Heart left ventricle (tissue), 16 donors: ENCODE results near the gene RLN3. TPM values are rescaled to one million over a fixed set of nuclear protein-coding genes. Genes with fewer than 3 reads are reported as not detected.

ENCODE experiments used
- ATAC-seq, 4 donors: fragments of 200-7000 bp; cut with Tn5 transposase; one replicate each; pipeline ENCODE4 v1.9.1; 2020 to 2022; ENCODE audit warnings: moderate library complexity in 4 of 4, mild to moderate bottlenecking in 3 of 4, moderate number of reproducible peaks in 1 of 4
- DNase-seq, 5 donors: peaks; one replicate each; pipeline ENCODE4 v3.0.0-alpha.2; 2020
- H3K27ac ChIP-seq, 12 donors: fragments of 200-600 bp; sonication (generic) in 4 of 12; one replicate each; pipeline versions ENCODE4 v1.5.0 to v1.8.0; 2016 to 2022; ENCODE audit warnings: mild to moderate bottlenecking in 2 of 12
- H3K27me3 ChIP-seq, 9 donors: fragments of 200-600 bp; sonication (generic) in 2 of 9; one replicate each; pipeline versions ENCODE4 v1.5.1 to v1.8.0; 2016 to 2022; ENCODE audit warnings: mild to moderate bottlenecking in 3 of 9
- H3K36me3 ChIP-seq, 9 donors: fragments of 200-600 bp; sonication (generic) in 2 of 9; one replicate each; pipeline versions ENCODE4 v1.5.0 to v1.8.0; 2018 to 2022; ENCODE audit warnings: mild to moderate bottlenecking in 2 of 9
- H3K4me1 ChIP-seq, 12 donors: fragments of 200-600 bp; sonication (generic) in 4 of 12; one replicate each; pipeline versions ENCODE4 v1.5.0 to v1.8.0; 2016 to 2022; ENCODE audit warnings: mild to moderate bottlenecking in 3 of 12
- H3K4me3 ChIP-seq, 12 donors: fragments of 200-600 bp; sonication (generic) in 4 of 12; one replicate each; pipeline versions ENCODE4 v1.5.0 to v1.8.0; 2017 to 2022; ENCODE audit warnings: mild to moderate bottlenecking in 9 of 12, moderate library complexity in 4 of 12
- H3K9me3 ChIP-seq, 12 donors: fragments of 200-600 bp; sonication (generic) in 4 of 12; one replicate each; pipeline versions ENCODE4 v1.5.0 to v1.8.0; 2016 to 2022; ENCODE audit warnings: mild to moderate bottlenecking in 1 of 12
- POLR2A ChIP-seq, 2 donors: fragments of 450-650 bp; IDR thresholded peaks; one replicate each; pipeline ENCODE4 v1.6.1; 2017; ENCODE audit warnings: antibody characterized with exemption in 2 of 2, mild to moderate bottlenecking in 2 of 2, moderate library complexity in 2 of 2
- WGBS, 4 donors: extraction: QIAGEN DNeasy Blood & Tissue Kit in 2 of 4; methylation state at CpG; one replicate each; pipeline versions ENCODE4 v1.1.5 to v1.1.7; 2013 to 2018; 5-methylcytosine and 5-hydroxymethylcytosine counted together
- intact Hi-C, 10 donors: fragments of 100-400 bp; cut with DNase I; formaldehyde crosslinking; loops; one replicate each; pipeline versions ENCODE4 v1.11.1 to v1.14.2; 2022
- long read RNA-seq, 3 donors: library from polyadenylated mRNA; unstranded; transcript quantifications; one replicate each; pipeline ENCODE4 v2.0.0, GENCODE V29; 2020 to 2021
- polyA plus RNA-seq, 2 donors: library from polyadenylated mRNA; stranded (reverse); fragments of 200-250 nt; gene quantifications; one replicate each; pipeline ENCODE4 v1.2.3, GENCODE V29; 2013
- total RNA-seq, 9 donors: library from RNA; depleted of rRNA in 2 of 9; stranded (reverse); fragments of >200 nt in 2 of 9; fragmentation: NEBNext Ultra II Directional in 3 of 9; extraction: Animal tissue kit (Norgen Biotek cat#: 25700) in 3 of 9; gene quantifications; one replicate each; pipeline versions ENCODE4 v1.1.0 to v1.2.4, GENCODE V29; 2016 to 2023
- TF ChIP-seq, protein P1 (sequence below), 12 donors: fragments of 200-600 bp; sonication (generic) in 4 of 12; IDR thresholded peaks; one replicate each; pipeline versions ENCODE4 v1.5.0 to v1.8.0; 2018 to 2022; ENCODE audit warnings: antibody characterized with exemption in 12 of 12, mild to moderate bottlenecking in 5 of 12
- donor health status: ischemic (EF 13 %, LVEDD 7.1; RV severe dilation, severe dysfunction).
- donor health status: healthy with polysubstance abuse.
- donor health status: DM: no; HTN: yes; CAD: no.
- donor health status: DM: no; HTN: no; CAD: no.
- donor health status: ischemic (EF 25% LVEDD 6.9; RV normal size, moderate dysfunction).
- donor health status: ischemic (EF 25% LVEDD 5.7; RV mildly dilated, moderate dysfunction).
- donor health status: healthy.
- donor health status: DM: yes; HTN: yes; CAD: no.
- donor health status: ischemic (EF 35%, LVEDD 5.7; RV mildly dilated, moderate dysfunction).
- donor health status: nonischemic (EF 11% LVEDD 7.7; RV severe dilation, severe dysfunction).
- donor health status: DM: yes; HTN: yes; CAD: no.
- donor health status: PGD.
- donor health status: ischemic (EF 29% LVEDD 5.4; RV normal size, mild dysfunction).
- donor health status: nonischemic (EF 23%, LVEDD 6.1; RV moderate dilation, normal function).

RLN3 gene, protein sequence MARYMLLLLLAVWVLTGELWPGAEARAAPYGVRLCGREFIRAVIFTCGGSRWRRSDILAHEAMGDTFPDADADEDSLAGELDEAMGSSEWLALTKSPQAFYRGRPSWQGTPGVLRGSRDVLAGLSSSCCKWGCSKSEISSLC
- not detected for total RNA-seq
- not detected for polyA plus RNA-seq
- long read RNA-seq, donor 1: 0 reads
- long read RNA-seq, donor 2: 0 reads
- long read RNA-seq, donor 3: 0 reads

DNA sequence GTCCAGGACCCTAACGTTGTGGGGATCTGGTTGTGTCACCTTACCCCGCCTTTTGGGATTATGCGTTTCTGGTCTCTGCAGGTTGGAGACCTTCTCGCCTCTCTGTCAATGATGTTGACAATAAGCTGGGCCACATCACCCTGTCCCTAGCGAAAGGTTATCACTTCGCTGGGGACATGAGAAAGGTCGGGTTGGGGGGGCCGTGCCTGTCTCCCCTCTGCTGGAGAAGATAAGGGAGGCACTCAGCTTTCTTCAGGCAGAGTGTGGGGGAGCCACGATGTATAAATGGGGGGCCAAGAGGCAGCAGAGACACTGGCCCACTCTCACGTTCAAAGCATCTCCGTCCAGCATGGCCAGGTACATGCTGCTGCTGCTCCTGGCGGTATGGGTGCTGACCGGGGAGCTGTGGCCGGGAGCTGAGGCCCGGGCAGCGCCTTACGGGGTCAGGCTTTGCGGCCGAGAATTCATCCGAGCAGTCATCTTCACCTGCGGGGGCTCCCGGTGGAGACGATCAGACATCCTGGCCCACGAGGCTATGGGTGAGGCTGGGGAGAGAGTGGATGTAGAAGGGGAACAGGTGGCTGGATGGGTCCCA, at the start of gene RLN3:
TSS of gene RLN3 (plus strand) at position 293 of the 595 bp plus-strand sequence. CDS start at position 350, 57 bp downstream.
- Histone ChIP-seq H3K4me3 (no peak within 1 kb of the TSS), H3K36me3 (no peaks in the 10 kb centered on the region), H3K27ac (no peak within 1 kb of the TSS), H3K27me3 (peaks cover 0 to 7% (median 0%) of the 10 kb centered on the region in 9 donors), H3K4me1 (peaks cover 0 to 25% (median 10%) of the 10 kb centered on the region in 12 donors), H3K9me3 (no peaks in the 10 kb centered on the region)
- 55 to 63% (median 59%) methylated on average over 18 to 24 of the region's 24 CpGs for WGBS, 4 donors
- no peak for ATAC-seq
- DNase-seq: no peak
- intact Hi-C loops: no loop called here
- no peak for TF ChIP-seq POLR2A (IDR thresholded peaks at IDR 0.05)
- TF ChIP-seq, protein P1, sequence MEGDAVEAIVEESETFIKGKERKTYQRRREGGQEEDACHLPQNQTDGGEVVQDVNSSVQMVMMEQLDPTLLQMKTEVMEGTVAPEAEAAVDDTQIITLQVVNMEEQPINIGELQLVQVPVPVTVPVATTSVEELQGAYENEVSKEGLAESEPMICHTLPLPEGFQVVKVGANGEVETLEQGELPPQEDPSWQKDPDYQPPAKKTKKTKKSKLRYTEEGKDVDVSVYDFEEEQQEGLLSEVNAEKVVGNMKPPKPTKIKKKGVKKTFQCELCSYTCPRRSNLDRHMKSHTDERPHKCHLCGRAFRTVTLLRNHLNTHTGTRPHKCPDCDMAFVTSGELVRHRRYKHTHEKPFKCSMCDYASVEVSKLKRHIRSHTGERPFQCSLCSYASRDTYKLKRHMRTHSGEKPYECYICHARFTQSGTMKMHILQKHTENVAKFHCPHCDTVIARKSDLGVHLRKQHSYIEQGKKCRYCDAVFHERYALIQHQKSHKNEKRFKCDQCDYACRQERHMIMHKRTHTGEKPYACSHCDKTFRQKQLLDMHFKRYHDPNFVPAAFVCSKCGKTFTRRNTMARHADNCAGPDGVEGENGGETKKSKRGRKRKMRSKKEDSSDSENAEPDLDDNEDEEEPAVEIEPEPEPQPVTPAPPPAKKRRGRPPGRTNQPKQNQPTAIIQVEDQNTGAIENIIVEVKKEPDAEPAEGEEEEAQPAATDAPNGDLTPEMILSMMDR (IDR thresholded peaks at IDR 0.05): no peak

DNA sequence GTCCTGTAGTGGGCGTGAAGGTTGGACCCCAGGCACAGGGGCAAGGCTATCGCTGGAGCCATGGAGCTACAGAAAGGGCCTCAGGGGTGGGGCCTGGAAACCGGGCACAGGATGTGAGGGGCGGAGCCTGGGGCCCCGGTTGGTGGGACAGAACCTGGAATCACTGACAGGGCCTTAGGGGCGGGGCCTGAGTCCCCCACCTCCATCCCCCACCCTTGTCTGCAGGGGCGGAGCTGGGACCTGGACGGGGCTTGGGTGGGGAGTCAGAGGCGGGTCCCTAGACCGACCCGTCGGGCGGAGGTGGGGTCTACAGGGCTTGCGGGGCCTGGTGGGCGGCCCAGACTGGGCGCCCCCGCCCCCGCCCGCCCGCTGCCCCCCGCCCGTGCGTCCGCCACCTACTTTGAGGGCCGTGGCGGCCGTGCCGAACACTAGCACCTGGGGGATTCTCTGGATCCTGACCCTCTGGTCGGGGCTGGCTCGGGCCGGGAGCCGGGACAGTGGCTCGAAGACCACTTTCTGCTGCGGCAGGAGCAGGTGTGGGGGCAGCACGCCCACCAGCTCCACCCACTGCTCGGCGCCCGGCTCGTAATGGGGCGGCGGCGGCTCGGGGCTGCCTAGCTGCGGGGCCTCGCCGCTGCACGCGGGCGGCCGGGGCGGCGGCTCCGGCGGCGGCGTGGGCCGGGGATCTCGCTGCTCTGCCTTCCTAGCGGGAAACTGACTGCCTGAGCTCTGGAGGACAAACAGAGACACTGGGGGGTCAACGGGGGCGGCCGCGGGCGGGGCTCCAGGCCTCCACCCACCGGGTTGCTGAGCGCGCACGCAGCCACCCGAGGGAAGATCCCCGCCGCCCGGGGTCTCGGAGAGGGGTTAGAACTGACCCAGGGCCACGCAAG, 49.4 kb upstream of the RLN3 start:
- Histone ChIP-seq H3K27ac (peak overlapping the region; percentile 59 to 89 (median 78)), H3K9me3 (no peaks in the 10 kb centered on the region), H3K4me3 (peak overlapping the region; percentile 23 to 69 (median 58)), H3K4me1 (peaks cover 0 to 41% (median 18%) of the 10 kb centered on the region in 12 donors), H3K27me3 (no peaks in the 10 kb centered on the region), H3K36me3 (peaks cover 0 to 36% (median 12%) of the 10 kb centered on the region in 9 donors)
- ATAC-seq: peak; percentile 65 to 89 (median 87)
- DNase-seq: peak; percentile 86 to 94 (median 91)
- WGBS, 4 donors: 7 to 26% (median 12%) methylated on average over 3 to 74 of the region's 74 CpGs
- TF ChIP-seq POLR2A (IDR thresholded peaks at IDR 0.05): peak in 1 of 2 donors; percentile 38
- TF ChIP-seq, protein P1 (IDR thresholded peaks at IDR 0.05): no peak
- intact Hi-C loops: no loop called here

DNA sequence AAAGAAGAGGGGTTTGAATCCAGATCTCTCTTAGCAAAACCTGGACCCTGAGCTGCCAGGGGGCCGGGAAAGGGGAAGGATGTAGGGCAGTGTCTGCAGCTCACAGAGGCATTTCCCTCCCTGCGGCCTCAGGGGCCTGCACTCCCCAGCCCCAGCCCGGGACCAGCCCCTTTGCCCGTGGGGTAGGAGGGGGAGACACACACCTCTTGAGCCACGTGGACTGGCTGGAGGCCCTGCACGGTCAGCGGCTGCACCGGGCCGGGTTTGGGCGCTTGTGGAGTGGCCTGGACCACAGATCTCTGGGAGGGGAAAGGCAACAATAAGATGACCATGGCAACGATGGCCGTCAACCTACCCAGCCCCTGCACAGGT, 48.7 kb upstream of the RLN3 start:
- intact Hi-C loops: no loop called here
- WGBS, 4 donors: 15 to 50% (median 21%) methylated on average over 2 to 12 of the region's 12 CpGs
- Histone ChIP-seq H3K27ac (peak overlapping the region in 11 of 12 donors; percentile 69 to 89 (median 78)), H3K4me3 (peak overlapping the region; percentile 23 to 69 (median 58)), H3K27me3 (no peaks in the 10 kb centered on the region), H3K36me3 (peaks cover 0 to 31% (median 7%) of the 10 kb centered on the region in 9 donors), H3K9me3 (no peaks in the 10 kb centered on the region), H3K4me1 (peaks cover 0 to 41% (median 18%) of the 10 kb centered on the region in 12 donors)
- ATAC-seq (peak in 2 of 4 donors; percentile 0 to 4), DNase-seq (no peak)
- TF ChIP-seq, protein P1 (IDR thresholded peaks at IDR 0.05): no peak
- TF ChIP-seq POLR2A (IDR thresholded peaks at IDR 0.05): no peak
